ENCODE results near the gene SYT12. TPM values are rescaled to one million over a fixed set of nuclear protein-coding genes. Genes with fewer than 3 reads are reported as not detected.

SYT12 gene
- total and polyA plus RNA-seq, 2 donors (not counting 1 experiment from before 2014, with no cell fraction given) = not detected

- no peak overlapping the region for H3K4me3 Mint-ChIP-seq
- Histone ChIP-seq H3K36me3 (replicated peaks in 1 of 2; ENCODE audit: control extremely low read depth in 1 of 2, control insufficient read depth in 1 of 2, extremely low read depth in 1 of 2, insufficient read depth in 2 of 2, low read length in 1 of 2) (no peaks in the 10 kb centered on the region), H4K20me1 (ENCODE audit: control insufficient read depth, insufficient read depth, low read length, poor library complexity, severe bottlenecking) (no peaks in the 10 kb centered on the region), H3K27me3 (replicated peaks in 1 of 4; ENCODE audit: control extremely low read depth in 1 of 4, control insufficient read depth in 3 of 4, insufficient read depth in 4 of 4, low read length in 3 of 4) (peaks cover 0 to 63% (median 27%) of the 10 kb centered on the region in 4 experiments), H3K9me3 (ENCODE audit: control extremely low read depth in 1 of 3, control insufficient read depth in 2 of 3, insufficient read depth in 1 of 3, low read length in 2 of 3) (no peaks in the 10 kb centered on the region), H2AFZ (ENCODE audit: insufficient read depth, low read depth, low read length, poor library complexity, severe bottlenecking) (no peak overlapping the region), H3K4me2 (replicated peaks; ENCODE audit: low read depth, low read length, poor library complexity, severe bottlenecking) (no peak overlapping the region), H3K79me2 (ENCODE audit: control insufficient read depth, insufficient read depth, low read length) (no peaks in the 10 kb centered on the region), H3K27ac (ENCODE audit: low read length in 2 of 2) (no peak overlapping the region), H3K4me1 (ENCODE audit: control insufficient read depth in 2 of 2, insufficient read depth in 2 of 2, low read length in 2 of 2) (peaks cover 27 to 37% of the 10 kb centered on the region in 2 donors), H3K4me3 (ENCODE audit: control extremely low read depth in 1 of 5, extremely low read depth in 1 of 5, insufficient read depth in 1 of 5, low read depth in 2 of 5, low read length in 4 of 5) (no peak overlapping the region), H3K9ac (ENCODE audit: low read length) (no peak overlapping the region)
- peaks cover 49% of the 10 kb centered on the region for H3K27me3 Mint-ChIP-seq
- no peak for DNase-seq
- peaks cover 31% of the 10 kb centered on the region for H3K4me1 Mint-ChIP-seq
- WGBS (ENCODE audit: insufficient coverage) = 76% methylated on average over 15 of the region's 23 CpGs
- H3K9me3 Mint-ChIP-seq (ENCODE audit: insufficient read depth) = no peaks in the 10 kb centered on the region
- intact Hi-C loops (cut with micrococcal nuclease) = no loop called here
- no peak overlapping the region for H3K27ac Mint-ChIP-seq
- TF ChIP-seq, protein P1, sequence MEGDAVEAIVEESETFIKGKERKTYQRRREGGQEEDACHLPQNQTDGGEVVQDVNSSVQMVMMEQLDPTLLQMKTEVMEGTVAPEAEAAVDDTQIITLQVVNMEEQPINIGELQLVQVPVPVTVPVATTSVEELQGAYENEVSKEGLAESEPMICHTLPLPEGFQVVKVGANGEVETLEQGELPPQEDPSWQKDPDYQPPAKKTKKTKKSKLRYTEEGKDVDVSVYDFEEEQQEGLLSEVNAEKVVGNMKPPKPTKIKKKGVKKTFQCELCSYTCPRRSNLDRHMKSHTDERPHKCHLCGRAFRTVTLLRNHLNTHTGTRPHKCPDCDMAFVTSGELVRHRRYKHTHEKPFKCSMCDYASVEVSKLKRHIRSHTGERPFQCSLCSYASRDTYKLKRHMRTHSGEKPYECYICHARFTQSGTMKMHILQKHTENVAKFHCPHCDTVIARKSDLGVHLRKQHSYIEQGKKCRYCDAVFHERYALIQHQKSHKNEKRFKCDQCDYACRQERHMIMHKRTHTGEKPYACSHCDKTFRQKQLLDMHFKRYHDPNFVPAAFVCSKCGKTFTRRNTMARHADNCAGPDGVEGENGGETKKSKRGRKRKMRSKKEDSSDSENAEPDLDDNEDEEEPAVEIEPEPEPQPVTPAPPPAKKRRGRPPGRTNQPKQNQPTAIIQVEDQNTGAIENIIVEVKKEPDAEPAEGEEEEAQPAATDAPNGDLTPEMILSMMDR (IDR thresholded peaks at IDR 0.05) = no peak
- POLR2A ChIA-PET = no interaction called here
- CTCF ChIA-PET = interaction anchor here (0.7 kb wide), 1 partner anchor 21 kb away, joined by 3 read pairs; no protein-coding TSS in a partner anchor
- no peak for ATAC-seq (ENCODE audit: low read depth)
These were observed 9.0 kb downstream of the SYT12 start for GRCh38 chr11:67031791-67032561.

DNA sequence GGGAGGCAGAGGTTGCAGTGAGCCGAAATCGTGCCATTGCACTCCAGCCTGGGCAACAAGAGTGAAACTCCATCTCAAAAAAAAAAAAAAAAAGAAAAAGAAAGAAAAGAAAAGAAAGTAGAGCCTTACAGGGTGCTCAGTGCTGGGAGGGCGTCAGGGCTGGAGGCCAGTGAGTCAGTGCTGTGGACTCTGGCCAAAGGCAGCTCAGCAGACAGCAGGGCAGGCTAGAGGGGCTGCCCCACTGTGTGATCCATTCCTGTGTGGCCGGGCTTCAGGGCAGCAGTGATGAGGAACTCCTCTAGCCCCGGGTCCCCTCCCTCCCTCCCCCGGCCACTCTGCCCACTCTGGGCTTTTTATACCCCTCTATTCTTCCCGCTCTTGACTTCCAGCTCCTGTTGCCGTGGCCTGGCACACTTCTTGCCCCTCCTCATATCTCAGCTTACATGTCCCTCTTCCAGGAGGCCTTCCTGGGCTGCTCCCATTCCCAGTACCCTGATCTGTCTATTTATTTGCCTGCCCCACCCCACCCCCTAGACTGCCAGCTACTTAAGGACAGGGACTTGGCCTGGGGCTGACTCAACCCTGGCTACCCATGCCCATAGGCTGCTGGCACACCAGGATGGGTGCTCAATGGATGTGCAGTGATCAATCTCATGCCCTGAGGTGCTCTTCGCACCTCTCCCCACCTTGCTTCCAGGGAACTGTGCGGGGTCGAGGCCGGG is 10.1 kb downstream of the SYT12 start:
- peaks cover 52% of the 10 kb centered on the region for H3K27me3 Mint-ChIP-seq
- ChIA-PET POLR2A (no interaction called here), CTCF (no interaction called here)

More for the DNA sequence above, 10.1 kb downstream of the SYT12 start:
- DNase-seq (no peak), ATAC-seq (ENCODE audit: low read depth) (no peak)
- Histone ChIP-seq H4K20me1 (ENCODE audit: control insufficient read depth, insufficient read depth, low read length, poor library complexity, severe bottlenecking) (no peaks in the 10 kb centered on the region), H3K9me3 (ENCODE audit: control extremely low read depth in 1 of 3, control insufficient read depth in 2 of 3, insufficient read depth in 1 of 3, low read length in 2 of 3) (no peaks in the 10 kb centered on the region), H3K9ac (ENCODE audit: low read length) (no peak overlapping the region), H3K4me2 (replicated peaks; ENCODE audit: low read depth, low read length, poor library complexity, severe bottlenecking) (no peak overlapping the region), H3K27me3 (replicated peaks in 1 of 4; ENCODE audit: control extremely low read depth in 1 of 4, control insufficient read depth in 3 of 4, insufficient read depth in 4 of 4, low read length in 3 of 4) (peaks cover 0 to 59% (median 27%) of the 10 kb centered on the region in 4 experiments), H2AFZ (ENCODE audit: insufficient read depth, low read depth, low read length, poor library complexity, severe bottlenecking) (no peak overlapping the region), H3K36me3 (replicated peaks in 1 of 2; ENCODE audit: control extremely low read depth in 1 of 2, control insufficient read depth in 1 of 2, extremely low read depth in 1 of 2, insufficient read depth in 2 of 2, low read length in 1 of 2) (no peaks in the 10 kb centered on the region), H3K27ac (ENCODE audit: low read length in 2 of 2) (no peak overlapping the region), H3K4me1 (ENCODE audit: control insufficient read depth in 2 of 2, insufficient read depth in 2 of 2, low read length in 2 of 2) (peaks cover 21 to 26% of the 10 kb centered on the region in 2 donors), H3K79me2 (ENCODE audit: control insufficient read depth, insufficient read depth, low read length) (no peaks in the 10 kb centered on the region), H3K4me3 (ENCODE audit: control extremely low read depth in 1 of 5, extremely low read depth in 1 of 5, insufficient read depth in 1 of 5, low read depth in 2 of 5, low read length in 4 of 5) (no peak overlapping the region)
- peaks cover 21% of the 10 kb centered on the region for H3K4me1 Mint-ChIP-seq
- TF ChIP-seq, protein P1 (IDR thresholded peaks at IDR 0.05) = no peak
- TF ChIP-seq EZH2 (IDR thresholded peaks at IDR 0.05; ENCODE audit: borderline replicate concordance, insufficient read depth, low read depth, low read length, poor library complexity, severe bottlenecking) = no peak
- WGBS (ENCODE audit: insufficient coverage) = 57% methylated on average over 9 of the region's 12 CpGs
- H3K4me3 Mint-ChIP-seq = no peak overlapping the region
- no peaks in the 10 kb centered on the region for H3K9me3 Mint-ChIP-seq (ENCODE audit: insufficient read depth)
- intact Hi-C loops (cut with micrococcal nuclease) = no loop called here
- H3K27ac Mint-ChIP-seq = no peak overlapping the region

Data from B cell (primary cell).